ENCODE data around the gene CTDSP2. TPM values are rescaled to one million over a fixed set of nuclear protein-coding genes. Genes with fewer than 3 reads are reported as not detected.

Gene CTDSP2
- polyA plus RNA-seq, 1 of the 3 experiments (the other 2 are of a cell fraction), result 119 TPM

DNA sequence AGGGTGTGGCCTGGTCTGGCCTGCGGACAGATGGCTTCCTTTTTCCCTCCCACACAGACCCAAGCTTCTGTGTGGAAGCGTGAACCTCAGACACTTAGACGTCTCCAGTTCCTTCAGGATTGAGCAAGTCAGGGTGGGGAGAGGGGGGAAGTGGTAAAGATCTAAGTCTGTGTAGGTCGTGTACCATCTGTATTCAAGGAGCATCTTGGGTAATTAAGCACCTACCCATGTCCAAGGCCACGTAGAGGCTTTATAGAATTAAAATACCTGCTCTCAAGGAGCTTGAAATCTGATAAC, 29.7 kb downstream of the CTDSP2 start:
- no peak for TF ChIP-seq SMC3 (IDR thresholded peaks at IDR 0.05; ENCODE audit: low read depth, low read length)
- TF ChIP-seq RXRA (IDR thresholded peaks at IDR 0.05; ENCODE audit: borderline replicate concordance, low read depth), result no peak
- TF ChIP-seq, protein P1, sequence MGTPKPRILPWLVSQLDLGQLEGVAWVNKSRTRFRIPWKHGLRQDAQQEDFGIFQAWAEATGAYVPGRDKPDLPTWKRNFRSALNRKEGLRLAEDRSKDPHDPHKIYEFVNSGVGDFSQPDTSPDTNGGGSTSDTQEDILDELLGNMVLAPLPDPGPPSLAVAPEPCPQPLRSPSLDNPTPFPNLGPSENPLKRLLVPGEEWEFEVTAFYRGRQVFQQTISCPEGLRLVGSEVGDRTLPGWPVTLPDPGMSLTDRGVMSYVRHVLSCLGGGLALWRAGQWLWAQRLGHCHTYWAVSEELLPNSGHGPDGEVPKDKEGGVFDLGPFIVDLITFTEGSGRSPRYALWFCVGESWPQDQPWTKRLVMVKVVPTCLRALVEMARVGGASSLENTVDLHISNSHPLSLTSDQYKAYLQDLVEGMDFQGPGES (IDR thresholded peaks at IDR 0.05; ENCODE audit: low read depth, low read length), result no peak
- TF ChIP-seq ELF1 (IDR thresholded peaks at IDR 0.05), result no peak
- no peak for TF ChIP-seq YY1 (IDR thresholded peaks at IDR 0.05; ENCODE audit: low read depth)
- TF ChIP-seq GATA2 (CRISPR knock-in tag; IDR thresholded peaks at IDR 0.05), result no peak
- no peak for TF ChIP-seq TCF12 (IDR thresholded peaks at IDR 0.05)
- TF ChIP-seq, protein P2, sequence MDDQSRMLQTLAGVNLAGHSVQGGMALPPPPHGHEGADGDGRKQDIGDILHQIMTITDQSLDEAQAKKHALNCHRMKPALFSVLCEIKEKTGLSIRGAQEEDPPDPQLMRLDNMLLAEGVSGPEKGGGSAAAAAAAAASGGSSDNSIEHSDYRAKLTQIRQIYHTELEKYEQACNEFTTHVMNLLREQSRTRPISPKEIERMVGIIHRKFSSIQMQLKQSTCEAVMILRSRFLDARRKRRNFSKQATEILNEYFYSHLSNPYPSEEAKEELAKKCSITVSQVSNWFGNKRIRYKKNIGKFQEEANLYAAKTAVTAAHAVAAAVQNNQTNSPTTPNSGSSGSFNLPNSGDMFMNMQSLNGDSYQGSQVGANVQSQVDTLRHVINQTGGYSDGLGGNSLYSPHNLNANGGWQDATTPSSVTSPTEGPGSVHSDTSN (IDR thresholded peaks at IDR 0.05), result no peak
- TF ChIP-seq FOXJ3 (CRISPR knock-in tag; IDR thresholded peaks at IDR 0.05), result no peak
- no peak for TF ChIP-seq RAD21 (IDR thresholded peaks at IDR 0.05; ENCODE audit: low read length)
- no peak for TF ChIP-seq GABPA (IDR thresholded peaks at IDR 0.05; ENCODE audit: low read depth)
- TF ChIP-seq, protein P3, sequence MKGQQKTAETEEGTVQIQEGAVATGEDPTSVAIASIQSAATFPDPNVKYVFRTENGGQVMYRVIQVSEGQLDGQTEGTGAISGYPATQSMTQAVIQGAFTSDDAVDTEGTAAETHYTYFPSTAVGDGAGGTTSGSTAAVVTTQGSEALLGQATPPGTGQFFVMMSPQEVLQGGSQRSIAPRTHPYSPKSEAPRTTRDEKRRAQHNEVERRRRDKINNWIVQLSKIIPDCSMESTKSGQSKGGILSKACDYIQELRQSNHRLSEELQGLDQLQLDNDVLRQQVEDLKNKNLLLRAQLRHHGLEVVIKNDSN (IDR thresholded peaks at IDR 0.05; ENCODE audit: borderline replicate concordance, low read depth), result no peak
- TF ChIP-seq MEF2A (IDR thresholded peaks at IDR 0.05; ENCODE audit: borderline replicate concordance, low read depth), result no peak
- TF ChIP-seq, protein P4, sequence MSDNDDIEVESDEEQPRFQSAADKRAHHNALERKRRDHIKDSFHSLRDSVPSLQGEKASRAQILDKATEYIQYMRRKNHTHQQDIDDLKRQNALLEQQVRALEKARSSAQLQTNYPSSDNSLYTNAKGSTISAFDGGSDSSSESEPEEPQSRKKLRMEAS (IDR thresholded peaks at IDR 0.05; ENCODE audit: low read depth), result no peak
- no peak for TF ChIP-seq TAF1 (IDR thresholded peaks at IDR 0.05; ENCODE audit: borderline replicate concordance, low read depth, low read length)
- no peak for TF ChIP-seq POLR2AphosphoS5 (IDR thresholded peaks at IDR 0.05; ENCODE audit: low read depth, low read length)
- TF ChIP-seq RFX5 (IDR thresholded peaks at IDR 0.05; ENCODE audit: low read length), result no peak
- no peak for TF ChIP-seq EP300 (IDR thresholded peaks at IDR 0.05; ENCODE audit: borderline replicate concordance in 1 of 2, low read depth in 1 of 2, low read length in 1 of 2)
- TF ChIP-seq, protein P5, sequence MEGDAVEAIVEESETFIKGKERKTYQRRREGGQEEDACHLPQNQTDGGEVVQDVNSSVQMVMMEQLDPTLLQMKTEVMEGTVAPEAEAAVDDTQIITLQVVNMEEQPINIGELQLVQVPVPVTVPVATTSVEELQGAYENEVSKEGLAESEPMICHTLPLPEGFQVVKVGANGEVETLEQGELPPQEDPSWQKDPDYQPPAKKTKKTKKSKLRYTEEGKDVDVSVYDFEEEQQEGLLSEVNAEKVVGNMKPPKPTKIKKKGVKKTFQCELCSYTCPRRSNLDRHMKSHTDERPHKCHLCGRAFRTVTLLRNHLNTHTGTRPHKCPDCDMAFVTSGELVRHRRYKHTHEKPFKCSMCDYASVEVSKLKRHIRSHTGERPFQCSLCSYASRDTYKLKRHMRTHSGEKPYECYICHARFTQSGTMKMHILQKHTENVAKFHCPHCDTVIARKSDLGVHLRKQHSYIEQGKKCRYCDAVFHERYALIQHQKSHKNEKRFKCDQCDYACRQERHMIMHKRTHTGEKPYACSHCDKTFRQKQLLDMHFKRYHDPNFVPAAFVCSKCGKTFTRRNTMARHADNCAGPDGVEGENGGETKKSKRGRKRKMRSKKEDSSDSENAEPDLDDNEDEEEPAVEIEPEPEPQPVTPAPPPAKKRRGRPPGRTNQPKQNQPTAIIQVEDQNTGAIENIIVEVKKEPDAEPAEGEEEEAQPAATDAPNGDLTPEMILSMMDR (IDR thresholded peaks at IDR 0.05), result no peak
- Histone ChIP-seq H3K79me2 (ENCODE audit: insufficient read depth) (no peaks in the 10 kb centered on the region), H3K27me3 (ENCODE audit: insufficient read depth) (no peaks in the 10 kb centered on the region), H3K27ac (ENCODE audit: low read depth in 2 of 2, low read length in 1 of 2) (no peak overlapping the region; a peak in 1 of 4 replicates), H3K9me3 (no peaks in the 10 kb centered on the region), H3K9ac (no peak overlapping the region), H3K4me1 (ENCODE audit: control insufficient read depth in 1 of 2, insufficient read depth in 2 of 2, low read depth in 1 of 2, low read length in 1 of 2) (peaks cover 0 to 20% of the 10 kb centered on the region in 2 experiments; a peak in 2 of 4 replicates), H3K4me2 (no peak overlapping the region), H3F3A (replicated peaks; ENCODE audit: insufficient read depth) (peaks cover 10% of the 10 kb centered on the region), H3K36me3 (replicated peaks in 1 of 2; ENCODE audit: control insufficient read depth in 1 of 2, insufficient read depth in 2 of 2, low read length in 1 of 2) (peaks cover 24 to 28% of the 10 kb centered on the region in 2 experiments), H3K4me3 (ENCODE audit: low read depth in 2 of 2, low read length in 1 of 2) (no peak overlapping the region), H3K9me2 (no peaks in the 10 kb centered on the region), H4K20me1 (ENCODE audit: insufficient read depth) (0 out of 2 replicates have a peak, but pooled peaks cover 4% of the 10 kb centered on the region), H2AFZ (ENCODE audit: low read depth) (no peak overlapping the region)
- 89% methylated on average over 5 of the region's 5 CpGs for WGBS (ENCODE audit: low lambda C conversion rate)
- ChIA-PET POLR2A (no interaction called here), CTCF (interaction anchor here (1.4 to 10.2 kb wide), 3 partner anchors 12 to 89 kb away, joined by 3 to 96 read pairs (median 14); no protein-coding TSS in a partner anchor)
- no peak for DNase-seq
